OCI-LY7 (cell line): Measurements from ENCODE around the gene RNF40. TPM values are rescaled to one million over a fixed set of nuclear protein-coding genes. Genes with fewer than 3 reads are reported as not detected.
A peak's percentile ranks its signal among the peaks of the same experiment; 100 is the strongest.
"Not testable (repeated sequence)": the region's sequence is repeated elsewhere in the genome, so short reads cannot be mapped to it uniquely, and the experiment has no call there.

Source experiments
- BruUV-seq: library from RNA; stranded (reverse); fragments of 400-500 nt; replicated peaks from 2 replicates; lab custom pipeline; 2021; lab: Mats Ljungman, UMichigan
- CTCF ChIA-PET: fragments of 300-600 bp; sonication (Branson Sonifier 250); formaldehyde crosslinking; loops from one replicate; lab custom pipeline; 2022; ENCODE audit warnings: antibody characterized with exemption; ENCODE audit not compliant: unreplicated experiment; lab: Charles Lee
- POLR2A ChIA-PET: fragments of 300-600 bp; sonication (Branson Sonifier 250); formaldehyde crosslinking; loops from one replicate; lab custom pipeline; 2022; ENCODE audit warnings: antibody characterized with exemption; lab: Charles Lee
- DNase-seq: peaks from one replicate; pipeline ENCODE4 v3.0.0-alpha.2; 2015; ENCODE audit warnings: low spot score
- H2AFZ ChIP-seq: fragments of 200-600 bp; sonication (generic), shearing (Covaris generic); 2 replicates; pipeline ENCODE4 v1.6.1; 2014; ENCODE audit warnings: mild to moderate bottlenecking, antibody characterized with exemption, low read length, moderate library complexity
- H3K27ac ChIP-seq: fragments of 200-600 bp; sonication (generic); 2 replicates; pipeline ENCODE4 v1.5.1; 2014; ENCODE audit warnings: mixed run types, low read depth, mild to moderate bottlenecking, moderate library complexity, low read length, inconsistent platforms; ENCODE audit not compliant: poor library complexity, severe bottlenecking
- H3K36me3 ChIP-seq: fragments of 200-600 bp; sonication (generic); 2 replicates; pipeline ENCODE4 v1.6.1; 2014; ENCODE audit warnings: mild to moderate bottlenecking, antibody characterized with exemption, low read length, moderate library complexity, mixed read lengths; ENCODE audit not compliant: insufficient read depth
- H3K4me1 ChIP-seq: fragments of 200-600 bp; sonication (generic); 2 replicates; pipeline ENCODE4 v1.5.1; 2014; ENCODE audit warnings: mild to moderate bottlenecking, low read length; ENCODE audit not compliant: insufficient read depth, poor library complexity, severe bottlenecking
- H3K4me2 ChIP-seq: fragments of 200-600 bp; sonication (generic); 2 replicates; pipeline ENCODE4 v1.6.1; 2014; ENCODE audit warnings: mild to moderate bottlenecking, low read length
- H3K4me3 ChIP-seq: fragments of 200-600 bp; sonication (generic); 2 replicates; pipeline ENCODE4 v1.5.1; 2014; ENCODE audit warnings: mild to moderate bottlenecking, low read depth, low read length; ENCODE audit not compliant: poor library complexity, severe bottlenecking
- H3K79me2 ChIP-seq: fragments of 200-600 bp; sonication (generic); 2 replicates; pipeline ENCODE4 v1.6.1; 2016; ENCODE audit warnings: low read depth, mild to moderate bottlenecking, low read length, moderate library complexity, mixed read lengths; ENCODE audit not compliant: insufficient read depth
- H3K9me2 ChIP-seq: fragments of 200-600 bp; sonication (generic); 2 replicates; pipeline ENCODE4 v1.6.1; 2016; ENCODE audit warnings: mild to moderate bottlenecking, low read length, mixed read lengths; ENCODE audit not compliant: insufficient read depth
- H3K9me3 ChIP-seq: fragments of 200-600 bp; sonication (generic); 2 replicates; pipeline ENCODE4 v1.6.1; 2014; ENCODE audit warnings: mild to moderate bottlenecking, mixed run types, low read length, mixed read lengths
- H4K20me1 ChIP-seq: fragments of 200-600 bp; sonication (generic); 2 replicates; pipeline ENCODE4 v1.6.1; 2014; ENCODE audit warnings: mild to moderate bottlenecking, antibody characterized with exemption, low read length, moderate library complexity, mixed read lengths; ENCODE audit not compliant: insufficient read depth
- EZH2phosphoT487 ChIP-seq: fragments of 200-600 bp; sonication (generic); IDR thresholded peaks from 2 replicates; pipeline ENCODE4 v1.6.1; 2018; ENCODE audit warnings: low read depth, borderline replicate concordance, mild to moderate bottlenecking, mixed run types, antibody characterized with exemption, low read length, moderate library complexity, mixed read lengths
- intact Hi-C: fragments of 100-400 bp; cut with micrococcal nuclease; formaldehyde crosslinking; loops from one replicate; pipeline ENCODE4 v1.10.0; 2022; ENCODE audit not compliant: unreplicated experiment
- total RNA-seq, 2 experiments: library from RNA; depleted of rRNA in 1 of 2; stranded (reverse); fragments of >200 nt in 1 of 2; shearing (Covaris generic) in 1 of 2; gene quantifications; 2 replicates each; pipeline ENCODE4 v1.2.3, GENCODE V29; 2014 to 2022
- TF ChIP-seq, protein P1 (sequence below): fragments of 200-600 bp; sonication (generic); conservative IDR thresholded peaks from 2 replicates; pipeline ENCODE4 v1.5.1; 2014; ENCODE audit warnings: mild to moderate bottlenecking, antibody characterized with exemption, low read length, moderate library complexity, mixed read lengths

RNF40 gene
- total RNA-seq, 2 experiments from 2014 or later: 70.5 to 108 TPM

DNA sequence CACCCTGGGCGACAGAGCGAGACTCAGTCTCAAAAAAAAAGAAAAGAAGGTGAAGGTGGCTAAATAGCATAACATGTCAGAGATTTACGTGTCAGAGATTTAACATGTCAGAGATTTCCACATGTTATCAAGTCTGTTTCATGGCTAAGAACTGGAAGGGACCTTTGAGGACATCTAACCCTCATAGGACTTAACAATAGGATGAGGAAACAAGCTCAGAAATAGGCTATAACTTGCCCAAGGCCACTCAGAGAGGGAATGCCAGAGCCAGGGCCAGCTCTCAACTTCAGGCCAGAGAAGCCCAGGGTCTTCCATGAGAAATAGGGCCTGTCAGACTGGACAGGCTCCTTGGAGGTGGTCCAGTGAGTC lies 51.7 kb downstream of the RNF40 start:
- peak overlapping the region; percentile 97 for H2AFZ ChIP-seq

DNA sequence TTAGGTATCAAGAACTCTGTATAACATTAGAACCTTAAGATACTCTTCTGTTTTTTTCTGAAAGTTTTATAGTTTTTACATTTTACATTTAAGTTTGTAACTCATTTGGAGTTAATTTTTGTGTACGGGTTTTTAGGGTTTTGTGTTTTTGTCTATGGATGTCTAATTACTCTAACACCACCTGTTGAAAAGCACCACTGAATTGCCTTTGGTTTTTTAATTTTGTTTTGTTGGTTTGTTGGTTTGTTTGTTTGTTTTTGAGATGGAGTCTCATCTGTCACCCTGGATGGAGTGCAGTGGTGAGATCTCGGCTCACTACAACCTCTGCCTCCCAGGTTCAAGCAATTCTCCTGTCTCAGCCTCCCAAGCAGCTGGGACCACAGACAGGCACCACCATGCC lies 54.6 kb downstream of the RNF40 start:
- ChIA-PET POLR2A (interaction anchor here (1.1 kb wide), 1 partner anchor 69 kb away, joined by 5 read pairs; the partner anchor contains the start of gene PHKG2), CTCF (no interaction called here)
- Histone ChIP-seq H3K27ac (no peak overlapping the region), H3K4me3 (no peak overlapping the region), H2AFZ (no peak overlapping the region), H3K4me2 (no peak overlapping the region), H3K79me2 (no peaks in the 10 kb centered on the region), H3K9me3 (no peaks in the 10 kb centered on the region), H3K4me1 (peaks cover 14% of the 10 kb centered on the region), H3K9me2 (no peaks in the 10 kb centered on the region), H4K20me1 (no peaks in the 10 kb centered on the region), H3K36me3 (no peaks in the 10 kb centered on the region)
- intact Hi-C loops: no loop called here
- no peak for DNase-seq
- no TSS peak for BruUV-seq
- no peak for TF ChIP-seq EZH2phosphoT487
- TF ChIP-seq, protein P1, sequence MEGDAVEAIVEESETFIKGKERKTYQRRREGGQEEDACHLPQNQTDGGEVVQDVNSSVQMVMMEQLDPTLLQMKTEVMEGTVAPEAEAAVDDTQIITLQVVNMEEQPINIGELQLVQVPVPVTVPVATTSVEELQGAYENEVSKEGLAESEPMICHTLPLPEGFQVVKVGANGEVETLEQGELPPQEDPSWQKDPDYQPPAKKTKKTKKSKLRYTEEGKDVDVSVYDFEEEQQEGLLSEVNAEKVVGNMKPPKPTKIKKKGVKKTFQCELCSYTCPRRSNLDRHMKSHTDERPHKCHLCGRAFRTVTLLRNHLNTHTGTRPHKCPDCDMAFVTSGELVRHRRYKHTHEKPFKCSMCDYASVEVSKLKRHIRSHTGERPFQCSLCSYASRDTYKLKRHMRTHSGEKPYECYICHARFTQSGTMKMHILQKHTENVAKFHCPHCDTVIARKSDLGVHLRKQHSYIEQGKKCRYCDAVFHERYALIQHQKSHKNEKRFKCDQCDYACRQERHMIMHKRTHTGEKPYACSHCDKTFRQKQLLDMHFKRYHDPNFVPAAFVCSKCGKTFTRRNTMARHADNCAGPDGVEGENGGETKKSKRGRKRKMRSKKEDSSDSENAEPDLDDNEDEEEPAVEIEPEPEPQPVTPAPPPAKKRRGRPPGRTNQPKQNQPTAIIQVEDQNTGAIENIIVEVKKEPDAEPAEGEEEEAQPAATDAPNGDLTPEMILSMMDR: no peak

More for the DNA sequence above, 51.7 kb downstream of the RNF40 start:
- POLR2A ChIA-PET: interaction anchor here (0.6 to 1.0 kb wide), 4 partner anchors 8 to 78 kb away, joined by 3 to 5 read pairs (median 3); no protein-coding TSS in a partner anchor
- peak overlapping the region; percentile 13 for H3K27ac ChIP-seq
- DNase-seq: no peak
- no peak for TF ChIP-seq EZH2phosphoT487
- TF ChIP-seq, protein P1: no peak
- BruUV-seq: TSS peak; percentile 85
- H3K4me1 ChIP-seq: peaks cover 14% of the 10 kb centered on the region
- H4K20me1 ChIP-seq: no peaks in the 10 kb centered on the region
- CTCF ChIA-PET: interaction anchor here (1.0 kb wide), 1 partner anchor 61 kb away, joined by 3 read pairs; no protein-coding TSS in a partner anchor
- H3K4me3 ChIP-seq: peak overlapping the region; percentile 61
- no peaks in the 10 kb centered on the region for H3K79me2 ChIP-seq
- peak overlapping the region; percentile 74 for H3K4me2 ChIP-seq
- H3K36me3 ChIP-seq: no peaks in the 10 kb centered on the region
- no peaks in the 10 kb centered on the region for H3K9me3 ChIP-seq
- intact Hi-C loops: loop anchor here (1.0 kb wide), 1 partner anchor 66 kb away; the partner anchor contains the start of gene PHKG2
- H3K9me2 ChIP-seq: no peaks in the 10 kb centered on the region

DNA sequence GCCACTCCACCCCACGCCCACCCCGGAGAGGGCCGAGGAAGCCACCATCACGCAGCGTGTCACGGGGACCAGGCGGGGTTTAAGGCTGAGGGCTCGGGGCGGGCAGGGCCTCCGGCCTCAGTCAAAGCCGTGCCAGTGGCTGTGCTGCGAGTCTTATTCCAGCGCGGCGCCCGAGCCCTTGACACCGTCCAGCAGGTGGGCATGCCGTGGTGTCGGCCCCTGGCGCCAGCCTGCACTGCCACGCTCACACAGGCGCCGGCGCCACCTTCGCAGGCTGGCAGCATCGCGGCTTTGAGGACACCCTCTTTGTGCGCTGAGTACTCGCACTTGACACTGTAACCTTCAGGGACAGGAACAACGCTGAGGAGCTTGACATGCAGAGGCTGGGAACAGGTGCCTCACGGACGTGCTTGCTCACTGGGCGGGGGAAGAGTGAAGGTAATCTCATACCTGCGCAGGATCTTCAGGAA lies 58.9 kb downstream of the RNF40 start:
- no peak for TF ChIP-seq EZH2phosphoT487
- TF ChIP-seq, protein P1: no peak
- Histone ChIP-seq H3K4me2 (no peak overlapping the region), H2AFZ (no peak overlapping the region), H3K9me2 (no peaks in the 10 kb centered on the region), H3K4me3 (no peak overlapping the region), H4K20me1 (no peaks in the 10 kb centered on the region), H3K9me3 (no peaks in the 10 kb centered on the region), H3K27ac (no peak overlapping the region), H3K4me1 (no peaks in the 10 kb centered on the region), H3K36me3 (no peaks in the 10 kb centered on the region), H3K79me2 (no peaks in the 10 kb centered on the region)
- POLR2A ChIA-PET: no interaction called here
- no peak for DNase-seq
- CTCF ChIA-PET: no interaction called here
- no TSS peak for BruUV-seq
- intact Hi-C loops: no loop called here

DNA sequence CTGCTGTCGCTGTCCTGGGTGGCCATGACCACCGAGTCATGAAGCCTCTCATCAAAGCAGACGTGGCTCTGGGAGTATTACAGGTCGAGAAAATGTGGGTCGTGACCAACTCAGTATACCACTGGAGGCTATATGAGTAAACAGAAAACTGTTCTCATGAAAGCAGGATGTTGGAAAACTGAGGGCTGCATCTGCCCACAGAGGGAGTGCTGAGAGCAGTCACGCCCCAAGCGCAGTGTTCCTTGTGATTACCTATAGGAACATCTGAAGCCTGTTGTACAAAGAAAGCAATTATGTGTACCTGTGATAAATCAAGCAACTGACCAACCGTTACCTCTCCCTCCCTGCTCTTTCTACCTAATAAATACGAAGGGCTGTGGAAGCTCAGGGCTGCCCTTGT lies 59.3 kb downstream of the RNF40 start:
- H2AFZ ChIP-seq, H3K9me2 ChIP-seq, H3K4me2 ChIP-seq, intact Hi-C loops, H3K36me3 ChIP-seq, DNase-seq, H3K9me3 ChIP-seq, H3K4me3 ChIP-seq, BruUV-seq, H3K79me2 ChIP-seq, POLR2A ChIA-PET, CTCF ChIA-PET, H3K4me1 ChIP-seq, H4K20me1 ChIP-seq, H3K27ac ChIP-seq: not testable (repeated sequence)
